ENCODE data around the gene PNMA8C. TPM values are rescaled to one million over a fixed set of nuclear protein-coding genes. Genes with fewer than 3 reads are reported as not detected.

PNMA8C gene
- total and polyA plus RNA-seq, 2 donors (not counting 3 experiments of a cell fraction or from before 2014, with no cell fraction given), result not detected

GRCh38 chr19:46429999-46430398 lies 1.3 kb upstream of the PNMA8C start:
- no peaks in the 10 kb centered on the region for H3K36me3 ChIP-seq (ENCODE audit: control insufficient read depth in 2 of 2, extremely low read depth in 1 of 2, insufficient read depth in 2 of 2, low read length in 2 of 2)
- no peak for FAIRE-seq
- no peak overlapping the region for H3K9ac ChIP-seq (replicated peaks; ENCODE audit: extremely low read depth, insufficient read depth, low read length)
- H3K4me2 ChIP-seq (ENCODE audit: insufficient read depth, low read length), result no peak overlapping the region
- H3K4me3 ChIP-seq (replicated peaks in 1 of 3; ENCODE audit: insufficient read depth in 1 of 3, low read depth in 1 of 3, low read length in 3 of 3), result no peak overlapping the region
- TF ChIP-seq EZH2 (IDR thresholded peaks at IDR 0.05; ENCODE audit: borderline replicate concordance, low read depth, low read length, severe bottlenecking) (no peak), POLR2A (IDR thresholded peaks at IDR 0.05; ENCODE audit: low read depth, low read length) (no peak), FOS (IDR thresholded peaks at IDR 0.05; ENCODE audit: borderline replicate concordance, insufficient read depth, low read length) (no peak), CTCF (IDR thresholded peaks at IDR 0.05; ENCODE audit: extremely low read depth in 1 of 2, insufficient read depth in 1 of 2, low read depth in 1 of 2, low read length in 2 of 2) (no peak), POLR2AphosphoS5 (IDR thresholded peaks at IDR 0.05; ENCODE audit: insufficient read depth, low read depth, low read length) (no peak), MAX (IDR thresholded peaks at IDR 0.05; ENCODE audit: insufficient read depth, insufficient read length) (no peak), GATA2 (IDR thresholded peaks at IDR 0.05; ENCODE audit: insufficient read depth, insufficient read length, low read depth, low read length) (no peak), MYC (IDR thresholded peaks at IDR 0.05; ENCODE audit: low read depth, low read length) (no peak), JUN (IDR thresholded peaks at IDR 0.05; ENCODE audit: borderline replicate concordance, insufficient read depth, insufficient read length, low read depth) (no peak)
- dilution Hi-C loops (cut with MboI; ENCODE audit: extremely low pct_ligation_motif_present, low sequenced_read_pairs) (no loop called here), intact Hi-C loops (cut with micrococcal nuclease) (no loop called here)
- no peaks in the 10 kb centered on the region for H3K9me1 ChIP-seq (replicated peaks; ENCODE audit: control insufficient read depth, extremely low read depth, insufficient read depth, low read length)
- no peaks in the 10 kb centered on the region for H3K9me3 ChIP-seq (replicated peaks; ENCODE audit: control insufficient read depth, insufficient read depth, low read length)
- no TSS peak for BruUV-seq (replicated peaks)
- POLR2A ChIA-PET, result no interaction called here
- H3K27me3 ChIP-seq (ENCODE audit: control insufficient read depth in 2 of 2, insufficient read depth in 2 of 2, low read length in 2 of 2), result peaks cover 22 to 28% of the 10 kb centered on the region in 2 experiments
- H3K79me2 ChIP-seq (ENCODE audit: control insufficient read depth, insufficient read depth, low read length), result no peaks in the 10 kb centered on the region
- DNase-seq (ENCODE audit: low read depth, low spot score), result no peak
- H2AFZ ChIP-seq (ENCODE audit: low read depth, low read length), result no peak overlapping the region
- no peak overlapping the region for H3K27ac ChIP-seq (ENCODE audit: insufficient read depth, low read depth, low read length)
- CTCF ChIA-PET, result no interaction called here
- peaks cover 6% of the 10 kb centered on the region for H3K4me1 ChIP-seq (ENCODE audit: control insufficient read depth, extremely low read depth, insufficient read depth, low read length)
- no peaks in the 10 kb centered on the region for H4K20me1 ChIP-seq (replicated peaks; ENCODE audit: control insufficient read depth, extremely low read depth, insufficient read depth, low read length)
